ENCODE measurements around the gene PRPF18.

DNA sequence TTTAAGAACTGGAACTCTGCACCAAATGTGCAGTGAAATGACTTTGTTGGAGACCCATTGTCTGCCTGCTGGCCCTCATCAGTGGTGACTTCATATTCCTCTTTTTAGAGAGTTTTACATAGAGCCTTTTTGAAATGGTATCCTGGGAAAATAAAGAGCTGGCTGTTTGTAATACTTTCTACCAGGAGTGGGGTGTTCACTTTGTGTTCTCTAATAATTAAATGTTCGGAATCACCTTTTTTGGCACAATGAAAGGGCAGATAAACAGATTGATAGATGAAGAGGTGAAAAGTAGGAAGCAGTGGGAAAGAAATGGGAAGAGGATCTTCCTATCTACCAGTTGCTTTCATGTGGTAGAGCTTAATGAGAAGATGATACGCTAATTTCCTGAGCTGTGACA is 55.5 kb downstream of the PRPF18 start:
- TF ChIP-seq CTCF (IDR thresholded peaks at IDR 0.05), result no peak
- TF ChIP-seq POLR2A (IDR thresholded peaks at IDR 0.05), result no peak
